ENCODE results near the gene YIPF3.

DNA sequence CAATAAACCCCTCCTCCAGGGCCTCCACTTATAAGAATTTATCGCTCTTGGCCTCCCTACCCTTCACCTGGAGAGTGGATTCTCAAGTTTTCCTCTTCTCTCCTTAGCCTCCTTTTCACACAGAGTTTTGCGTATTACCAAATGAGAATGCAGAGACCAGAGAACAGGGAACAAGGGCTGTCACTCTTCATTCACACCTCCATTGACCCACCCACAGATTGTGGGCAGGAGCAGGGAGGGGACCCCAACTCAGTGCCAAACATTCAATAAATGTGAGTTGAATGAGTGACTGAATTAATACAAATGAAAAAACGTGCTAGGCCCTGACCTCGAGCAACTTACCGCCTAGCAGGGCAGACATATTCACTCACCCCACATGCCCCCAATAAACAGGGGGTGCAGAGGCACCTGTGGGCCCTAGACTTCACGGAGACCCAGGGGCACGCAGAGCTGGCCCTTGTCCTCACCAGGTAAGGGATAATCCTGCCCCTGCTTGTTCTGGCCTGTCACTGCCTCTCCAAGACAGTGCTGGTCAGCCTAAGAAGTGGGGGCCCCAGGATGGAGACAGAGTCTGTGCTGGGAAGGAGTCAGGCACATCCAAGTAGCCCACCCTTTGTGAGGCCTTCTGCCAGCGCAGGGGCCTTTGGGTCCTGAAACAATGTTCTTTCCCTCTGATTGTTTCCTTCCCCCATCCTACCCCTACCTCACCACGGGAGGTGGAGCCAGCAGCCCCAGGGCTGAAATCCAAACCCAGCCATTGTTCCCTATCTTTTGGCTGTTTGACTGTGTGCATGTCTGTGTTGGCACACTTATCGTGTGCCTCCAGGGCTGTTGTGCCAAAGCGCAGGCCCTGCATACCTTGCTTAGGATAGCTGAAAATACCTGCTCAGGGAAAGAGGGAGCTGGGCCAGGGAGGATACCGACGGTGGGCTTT is 47.7 kb downstream of the YIPF3 start:
- TF ChIP-seq, protein P1, sequence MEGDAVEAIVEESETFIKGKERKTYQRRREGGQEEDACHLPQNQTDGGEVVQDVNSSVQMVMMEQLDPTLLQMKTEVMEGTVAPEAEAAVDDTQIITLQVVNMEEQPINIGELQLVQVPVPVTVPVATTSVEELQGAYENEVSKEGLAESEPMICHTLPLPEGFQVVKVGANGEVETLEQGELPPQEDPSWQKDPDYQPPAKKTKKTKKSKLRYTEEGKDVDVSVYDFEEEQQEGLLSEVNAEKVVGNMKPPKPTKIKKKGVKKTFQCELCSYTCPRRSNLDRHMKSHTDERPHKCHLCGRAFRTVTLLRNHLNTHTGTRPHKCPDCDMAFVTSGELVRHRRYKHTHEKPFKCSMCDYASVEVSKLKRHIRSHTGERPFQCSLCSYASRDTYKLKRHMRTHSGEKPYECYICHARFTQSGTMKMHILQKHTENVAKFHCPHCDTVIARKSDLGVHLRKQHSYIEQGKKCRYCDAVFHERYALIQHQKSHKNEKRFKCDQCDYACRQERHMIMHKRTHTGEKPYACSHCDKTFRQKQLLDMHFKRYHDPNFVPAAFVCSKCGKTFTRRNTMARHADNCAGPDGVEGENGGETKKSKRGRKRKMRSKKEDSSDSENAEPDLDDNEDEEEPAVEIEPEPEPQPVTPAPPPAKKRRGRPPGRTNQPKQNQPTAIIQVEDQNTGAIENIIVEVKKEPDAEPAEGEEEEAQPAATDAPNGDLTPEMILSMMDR (IDR thresholded peaks at IDR 0.05), result no peak
- TF ChIP-seq POLR2AphosphoS5 (IDR thresholded peaks at IDR 0.05; ENCODE audit: low read depth, low read length) (no peak), RCOR1 (IDR thresholded peaks at IDR 0.05; ENCODE audit: low read length) (no peak), SMC3 (IDR thresholded peaks at IDR 0.05; ENCODE audit: low read depth, low read length) (no peak), JUND (IDR thresholded peaks at IDR 0.05) (no peak), EZH2phosphoT487 (IDR thresholded peaks at IDR 0.05; ENCODE audit: borderline replicate concordance, low read depth) (no peak), ELF1 (IDR thresholded peaks at IDR 0.05) (no peak), TAF1 (IDR thresholded peaks at IDR 0.05; ENCODE audit: borderline replicate concordance, low read depth, low read length) (no peak)
- TF ChIP-seq, protein P2, sequence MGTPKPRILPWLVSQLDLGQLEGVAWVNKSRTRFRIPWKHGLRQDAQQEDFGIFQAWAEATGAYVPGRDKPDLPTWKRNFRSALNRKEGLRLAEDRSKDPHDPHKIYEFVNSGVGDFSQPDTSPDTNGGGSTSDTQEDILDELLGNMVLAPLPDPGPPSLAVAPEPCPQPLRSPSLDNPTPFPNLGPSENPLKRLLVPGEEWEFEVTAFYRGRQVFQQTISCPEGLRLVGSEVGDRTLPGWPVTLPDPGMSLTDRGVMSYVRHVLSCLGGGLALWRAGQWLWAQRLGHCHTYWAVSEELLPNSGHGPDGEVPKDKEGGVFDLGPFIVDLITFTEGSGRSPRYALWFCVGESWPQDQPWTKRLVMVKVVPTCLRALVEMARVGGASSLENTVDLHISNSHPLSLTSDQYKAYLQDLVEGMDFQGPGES (IDR thresholded peaks at IDR 0.05; ENCODE audit: low read depth, low read length), result no peak
- TF ChIP-seq, protein P3, sequence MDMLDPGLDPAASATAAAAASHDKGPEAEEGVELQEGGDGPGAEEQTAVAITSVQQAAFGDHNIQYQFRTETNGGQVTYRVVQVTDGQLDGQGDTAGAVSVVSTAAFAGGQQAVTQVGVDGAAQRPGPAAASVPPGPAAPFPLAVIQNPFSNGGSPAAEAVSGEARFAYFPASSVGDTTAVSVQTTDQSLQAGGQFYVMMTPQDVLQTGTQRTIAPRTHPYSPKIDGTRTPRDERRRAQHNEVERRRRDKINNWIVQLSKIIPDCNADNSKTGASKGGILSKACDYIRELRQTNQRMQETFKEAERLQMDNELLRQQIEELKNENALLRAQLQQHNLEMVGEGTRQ (IDR thresholded peaks at IDR 0.05; ENCODE audit: borderline replicate concordance, low read depth, low read length), result no peak

Data from SK-N-SH (cell line).